ENCODE data around the gene TNNT1.

DNA sequence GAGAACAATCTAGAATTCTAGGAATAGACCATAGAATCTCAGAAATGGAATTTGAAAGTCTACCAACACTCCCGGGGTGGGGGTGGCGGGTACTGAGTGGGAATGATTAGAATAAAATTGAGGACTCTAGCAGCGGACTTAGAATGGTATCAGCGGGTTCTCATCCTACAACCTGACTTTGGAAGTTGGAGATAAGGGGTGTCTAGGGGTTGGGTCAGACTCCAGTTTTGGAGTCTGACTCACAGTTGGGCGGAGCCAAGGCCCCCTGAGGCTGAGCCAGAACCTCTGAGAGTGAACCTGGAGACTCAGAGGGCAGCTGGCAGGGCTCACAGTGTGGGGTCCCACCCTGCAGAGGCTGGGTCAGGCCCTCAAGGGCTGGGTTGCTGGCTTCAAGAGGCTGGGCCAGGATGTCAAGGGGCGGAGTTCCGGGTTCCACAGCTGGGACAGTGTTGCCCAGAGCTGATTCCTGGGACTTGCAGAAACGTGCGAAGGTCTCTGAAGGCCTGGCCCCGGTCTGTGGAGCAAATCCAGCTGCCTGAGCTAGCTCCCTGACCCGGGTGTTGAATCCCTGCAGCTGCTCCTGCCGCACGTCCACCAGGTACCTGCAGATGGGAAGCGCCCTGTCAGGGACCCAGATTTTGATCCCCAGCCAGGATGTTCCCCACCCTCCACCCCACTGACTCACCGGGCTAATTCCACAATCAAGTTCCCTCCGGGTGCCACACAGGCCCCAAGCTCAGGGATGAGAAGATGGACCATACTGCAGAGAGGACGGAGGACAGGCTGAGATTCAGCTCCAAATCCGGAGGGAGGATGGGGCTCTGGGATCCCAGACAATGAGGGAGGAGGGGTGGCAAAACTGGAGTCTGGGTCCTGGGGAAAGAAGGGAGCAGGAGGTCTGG is 10.1 kb upstream of the TNNT1 start:
- no peak for TF ChIP-seq POLR2A (IDR thresholded peaks at IDR 0.05; ENCODE audit: low read length)
- no peak for TF ChIP-seq CTCF (IDR thresholded peaks at IDR 0.05)
- no peak for TF ChIP-seq SREBF2 (IDR thresholded peaks at IDR 0.05)
- no peak for TF ChIP-seq USF2 (IDR thresholded peaks at IDR 0.05)
- TF ChIP-seq FOSL2 (IDR thresholded peaks at IDR 0.05) = no peak
- no peak for TF ChIP-seq FOSL2 (CRISPR knock-in tag; IDR thresholded peaks at IDR 0.05)
- no peak for TF ChIP-seq JUN (IDR thresholded peaks at IDR 0.05)
- no peak for TF ChIP-seq CEBPB (IDR thresholded peaks at IDR 0.05)
- TF ChIP-seq EP300 (IDR thresholded peaks at IDR 0.05) = no peak

All from A549 (cell line).